K562 (cell line): Measurements from ENCODE around the gene NKX1-2. TPM values are rescaled to one million over a fixed set of nuclear protein-coding genes. Genes with fewer than 3 reads are reported as not detected.

Experiments used
- CXXC5 ChIP-seq: fragments of 250-450 bp; sonication (Bioruptor Pico); IDR thresholded peaks from 2 replicates; pipeline ENCODE4 v1.8.0; 2022; ENCODE audit warnings: inconsistent platforms, mild to moderate bottlenecking, moderate library complexity
- HNRNPLL ChIP-seq: fragments of 200-400 bp; formaldehyde crosslinking; IDR thresholded peaks from 2 replicates; pipeline ENCODE4 v1.6.1; 2017; ENCODE audit warnings: low read length, low read depth, mild to moderate bottlenecking; ENCODE audit not compliant: poor library complexity, severe bottlenecking
- NFRKB ChIP-seq: fragments of 450-650 bp; IDR thresholded peaks from 2 replicates; pipeline ENCODE4 v1.6.1; 2016; ENCODE audit warnings: low read depth
- polyA plus RNA-seq, 8 experiments: library from polyadenylated mRNA; depleted of rRNA in 4 of 8; stranded (reverse) in 5 of 8; unstranded in 3 of 8; fragments of >200 nt; fragmentation: Nextera tagmentation in 2 of 8; fragmentation: Illumina TruSeq in 1 of 8; extraction: Ambion mirVana in 2 of 8; extraction: Trizol in 1 of 8; gene quantifications; 2 replicates each; pipeline versions ENCODE4 v1.2.1 to v1.2.3, GENCODE V29; 2011 to 2014; ENCODE audit warnings: inconsistent platforms in 1 of 8, missing spikeins in 1 of 8
- total RNA-seq, 7 experiments: library from RNA; depleted of rRNA in 6 of 7; stranded (reverse); fragments of >200 nt in 6 of 7; fragmentation: Illumina TruSeq in 2 of 7; extraction: Trizol in 2 of 7; gene quantifications; 2 replicates each; pipeline versions ENCODE4 v1.2.1 to v1.2.3, GENCODE V29; 2011 to 2021; ENCODE audit warnings: low replicate concordance in 1 of 7
- TF ChIP-seq, protein P1 (sequence below), 3 experiments: fragments of 200-800 bp in 1 of 3; fragments of 250-450 bp in 1 of 3; fragments of 450-650 bp in 1 of 3; sonication (Bioruptor Pico) in 1 of 3; sonication (Bioruptor generic) in 1 of 3; formaldehyde crosslinking in 1 of 3; IDR thresholded peaks; 2 replicates each; pipeline versions ENCODE4 v1.6.1 to v1.8.0; 2016 to 2022; ENCODE audit warnings: mild to moderate bottlenecking in 2 of 3, missing genetic modification characterization in 2 of 3, missing compliant biosample characterization in 1 of 3, moderate library complexity in 1 of 3
- TF ChIP-seq, protein P2 (sequence below), 2 experiments: fragments of 450-650 bp; formaldehyde crosslinking in 1 of 2; IDR thresholded peaks; 2 replicates each; pipeline versions ENCODE4 v1.4.0 to v1.6.1; 2014 to 2020; ENCODE audit warnings: mild to moderate bottlenecking in 2 of 2, borderline replicate concordance in 1 of 2, low read depth in 1 of 2
- TF ChIP-seq, protein P3 (sequence below): sonication (generic); formaldehyde crosslinking; IDR thresholded peaks from 2 replicates; pipeline ENCODE4 v1.8.0; 2023; ENCODE audit warnings: mild to moderate bottlenecking, missing genetic modification reagents
- TF ChIP-seq, protein P4 (sequence below): fragments of 450-650 bp; IDR thresholded peaks from 2 replicates; pipeline ENCODE4 v1.6.1; 2014; ENCODE audit warnings: low read depth, mild to moderate bottlenecking, moderate library complexity, borderline replicate concordance

NKX1-2 gene
- total and polyA plus RNA-seq, 9 of the 15 experiments (the other 6 are each of a cell fraction or from before 2014, with no cell fraction given), result not detected

DNA sequence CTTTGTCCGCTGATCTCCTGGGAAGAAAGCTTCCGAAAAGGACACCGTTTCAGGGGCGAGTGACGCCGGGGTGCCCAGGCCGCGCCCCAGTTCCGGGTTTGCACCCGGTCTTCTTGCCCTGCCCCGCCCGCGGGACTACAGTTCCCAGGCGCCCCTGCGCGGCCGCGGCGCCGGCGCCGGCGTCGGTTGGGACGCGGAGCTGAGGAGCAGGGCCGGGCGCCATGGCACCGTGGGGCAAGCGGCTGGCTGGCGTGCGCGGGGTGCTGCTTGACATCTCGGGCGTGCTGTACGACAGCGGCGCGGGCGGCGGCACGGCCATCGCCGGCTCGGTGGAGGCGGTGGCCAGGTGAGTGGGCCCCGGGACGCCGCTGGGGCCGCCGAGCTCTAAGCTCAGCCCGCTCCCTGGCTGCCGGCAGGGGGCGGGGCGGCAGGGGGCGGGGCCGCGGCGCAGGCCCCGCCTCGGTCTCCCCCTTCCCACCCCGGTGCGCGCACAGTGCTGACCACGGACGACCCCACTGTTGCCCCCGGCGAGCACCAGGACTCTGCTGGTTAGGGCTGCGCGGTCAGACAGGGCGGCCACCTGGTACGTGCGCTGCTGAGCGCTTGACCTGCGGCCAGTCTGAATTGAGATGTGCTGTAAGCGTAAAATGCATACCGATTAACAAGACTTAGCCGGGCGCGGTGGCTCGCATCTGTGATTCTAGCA lies 12.0 kb upstream of the NKX1-2 start, which contains the start of gene LHPP (continued):
- TF ChIP-seq, protein P1, sequence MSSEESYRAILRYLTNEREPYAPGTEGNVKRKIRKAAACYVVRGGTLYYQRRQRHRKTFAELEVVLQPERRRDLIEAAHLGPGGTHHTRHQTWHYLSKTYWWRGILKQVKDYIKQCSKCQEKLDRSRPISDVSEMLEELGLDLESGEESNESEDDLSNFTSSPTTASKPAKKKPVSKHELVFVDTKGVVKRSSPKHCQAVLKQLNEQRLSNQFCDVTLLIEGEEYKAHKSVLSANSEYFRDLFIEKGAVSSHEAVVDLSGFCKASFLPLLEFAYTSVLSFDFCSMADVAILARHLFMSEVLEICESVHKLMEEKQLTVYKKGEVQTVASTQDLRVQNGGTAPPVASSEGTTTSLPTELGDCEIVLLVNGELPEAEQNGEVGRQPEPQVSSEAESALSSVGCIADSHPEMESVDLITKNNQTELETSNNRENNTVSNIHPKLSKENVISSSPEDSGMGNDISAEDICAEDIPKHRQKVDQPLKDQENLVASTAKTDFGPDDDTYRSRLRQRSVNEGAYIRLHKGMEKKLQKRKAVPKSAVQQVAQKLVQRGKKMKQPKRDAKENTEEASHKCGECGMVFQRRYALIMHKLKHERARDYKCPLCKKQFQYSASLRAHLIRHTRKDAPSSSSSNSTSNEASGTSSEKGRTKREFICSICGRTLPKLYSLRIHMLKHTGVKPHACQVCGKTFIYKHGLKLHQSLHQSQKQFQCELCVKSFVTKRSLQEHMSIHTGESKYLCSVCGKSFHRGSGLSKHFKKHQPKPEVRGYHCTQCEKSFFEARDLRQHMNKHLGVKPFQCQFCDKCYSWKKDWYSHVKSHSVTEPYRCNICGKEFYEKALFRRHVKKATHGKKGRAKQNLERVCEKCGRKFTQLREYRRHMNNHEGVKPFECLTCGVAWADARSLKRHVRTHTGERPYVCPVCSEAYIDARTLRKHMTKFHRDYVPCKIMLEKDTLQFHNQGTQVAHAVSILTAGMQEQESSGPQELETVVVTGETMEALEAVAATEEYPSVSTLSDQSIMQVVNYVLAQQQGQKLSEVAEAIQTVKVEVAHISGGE (CRISPR knock-in tag; IDR thresholded peaks at IDR 0.05), result peak in 1 of 3 experiments; percentile 44; a peak in 1 of 6 replicates
- TF ChIP-seq, protein P2, sequence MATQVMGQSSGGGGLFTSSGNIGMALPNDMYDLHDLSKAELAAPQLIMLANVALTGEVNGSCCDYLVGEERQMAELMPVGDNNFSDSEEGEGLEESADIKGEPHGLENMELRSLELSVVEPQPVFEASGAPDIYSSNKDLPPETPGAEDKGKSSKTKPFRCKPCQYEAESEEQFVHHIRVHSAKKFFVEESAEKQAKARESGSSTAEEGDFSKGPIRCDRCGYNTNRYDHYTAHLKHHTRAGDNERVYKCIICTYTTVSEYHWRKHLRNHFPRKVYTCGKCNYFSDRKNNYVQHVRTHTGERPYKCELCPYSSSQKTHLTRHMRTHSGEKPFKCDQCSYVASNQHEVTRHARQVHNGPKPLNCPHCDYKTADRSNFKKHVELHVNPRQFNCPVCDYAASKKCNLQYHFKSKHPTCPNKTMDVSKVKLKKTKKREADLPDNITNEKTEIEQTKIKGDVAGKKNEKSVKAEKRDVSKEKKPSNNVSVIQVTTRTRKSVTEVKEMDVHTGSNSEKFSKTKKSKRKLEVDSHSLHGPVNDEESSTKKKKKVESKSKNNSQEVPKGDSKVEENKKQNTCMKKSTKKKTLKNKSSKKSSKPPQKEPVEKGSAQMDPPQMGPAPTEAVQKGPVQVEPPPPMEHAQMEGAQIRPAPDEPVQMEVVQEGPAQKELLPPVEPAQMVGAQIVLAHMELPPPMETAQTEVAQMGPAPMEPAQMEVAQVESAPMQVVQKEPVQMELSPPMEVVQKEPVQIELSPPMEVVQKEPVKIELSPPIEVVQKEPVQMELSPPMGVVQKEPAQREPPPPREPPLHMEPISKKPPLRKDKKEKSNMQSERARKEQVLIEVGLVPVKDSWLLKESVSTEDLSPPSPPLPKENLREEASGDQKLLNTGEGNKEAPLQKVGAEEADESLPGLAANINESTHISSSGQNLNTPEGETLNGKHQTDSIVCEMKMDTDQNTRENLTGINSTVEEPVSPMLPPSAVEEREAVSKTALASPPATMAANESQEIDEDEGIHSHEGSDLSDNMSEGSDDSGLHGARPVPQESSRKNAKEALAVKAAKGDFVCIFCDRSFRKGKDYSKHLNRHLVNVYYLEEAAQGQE (IDR thresholded peaks at IDR 0.05; ENCODE audit: borderline replicate concordance), result 0 out of 2 replicates have a peak, but pooled peaks have one; percentile 4
- TF ChIP-seq, protein P2 (CRISPR knock-in tag; IDR thresholded peaks at IDR 0.05; ENCODE audit: low read depth), result no peak
- TF ChIP-seq HNRNPLL (peak; percentile 29), NFRKB (no peak), CXXC5 (peak; percentile 91)
- TF ChIP-seq, protein P3, sequence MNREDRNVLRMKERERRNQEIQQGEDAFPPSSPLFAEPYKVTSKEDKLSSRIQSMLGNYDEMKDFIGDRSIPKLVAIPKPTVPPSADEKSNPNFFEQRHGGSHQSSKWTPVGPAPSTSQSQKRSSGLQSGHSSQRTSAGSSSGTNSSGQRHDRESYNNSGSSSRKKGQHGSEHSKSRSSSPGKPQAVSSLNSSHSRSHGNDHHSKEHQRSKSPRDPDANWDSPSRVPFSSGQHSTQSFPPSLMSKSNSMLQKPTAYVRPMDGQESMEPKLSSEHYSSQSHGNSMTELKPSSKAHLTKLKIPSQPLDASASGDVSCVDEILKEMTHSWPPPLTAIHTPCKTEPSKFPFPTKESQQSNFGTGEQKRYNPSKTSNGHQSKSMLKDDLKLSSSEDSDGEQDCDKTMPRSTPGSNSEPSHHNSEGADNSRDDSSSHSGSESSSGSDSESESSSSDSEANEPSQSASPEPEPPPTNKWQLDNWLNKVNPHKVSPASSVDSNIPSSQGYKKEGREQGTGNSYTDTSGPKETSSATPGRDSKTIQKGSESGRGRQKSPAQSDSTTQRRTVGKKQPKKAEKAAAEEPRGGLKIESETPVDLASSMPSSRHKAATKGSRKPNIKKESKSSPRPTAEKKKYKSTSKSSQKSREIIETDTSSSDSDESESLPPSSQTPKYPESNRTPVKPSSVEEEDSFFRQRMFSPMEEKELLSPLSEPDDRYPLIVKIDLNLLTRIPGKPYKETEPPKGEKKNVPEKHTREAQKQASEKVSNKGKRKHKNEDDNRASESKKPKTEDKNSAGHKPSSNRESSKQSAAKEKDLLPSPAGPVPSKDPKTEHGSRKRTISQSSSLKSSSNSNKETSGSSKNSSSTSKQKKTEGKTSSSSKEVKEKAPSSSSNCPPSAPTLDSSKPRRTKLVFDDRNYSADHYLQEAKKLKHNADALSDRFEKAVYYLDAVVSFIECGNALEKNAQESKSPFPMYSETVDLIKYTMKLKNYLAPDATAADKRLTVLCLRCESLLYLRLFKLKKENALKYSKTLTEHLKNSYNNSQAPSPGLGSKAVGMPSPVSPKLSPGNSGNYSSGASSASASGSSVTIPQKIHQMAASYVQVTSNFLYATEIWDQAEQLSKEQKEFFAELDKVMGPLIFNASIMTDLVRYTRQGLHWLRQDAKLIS, result no peak
- TF ChIP-seq, protein P4, sequence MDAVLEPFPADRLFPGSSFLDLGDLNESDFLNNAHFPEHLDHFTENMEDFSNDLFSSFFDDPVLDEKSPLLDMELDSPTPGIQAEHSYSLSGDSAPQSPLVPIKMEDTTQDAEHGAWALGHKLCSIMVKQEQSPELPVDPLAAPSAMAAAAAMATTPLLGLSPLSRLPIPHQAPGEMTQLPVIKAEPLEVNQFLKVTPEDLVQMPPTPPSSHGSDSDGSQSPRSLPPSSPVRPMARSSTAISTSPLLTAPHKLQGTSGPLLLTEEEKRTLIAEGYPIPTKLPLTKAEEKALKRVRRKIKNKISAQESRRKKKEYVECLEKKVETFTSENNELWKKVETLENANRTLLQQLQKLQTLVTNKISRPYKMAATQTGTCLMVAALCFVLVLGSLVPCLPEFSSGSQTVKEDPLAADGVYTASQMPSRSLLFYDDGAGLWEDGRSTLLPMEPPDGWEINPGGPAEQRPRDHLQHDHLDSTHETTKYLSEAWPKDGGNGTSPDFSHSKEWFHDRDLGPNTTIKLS, result peak; percentile 81
